ENCODE data around the gene ATP6V1B1.

DNA sequence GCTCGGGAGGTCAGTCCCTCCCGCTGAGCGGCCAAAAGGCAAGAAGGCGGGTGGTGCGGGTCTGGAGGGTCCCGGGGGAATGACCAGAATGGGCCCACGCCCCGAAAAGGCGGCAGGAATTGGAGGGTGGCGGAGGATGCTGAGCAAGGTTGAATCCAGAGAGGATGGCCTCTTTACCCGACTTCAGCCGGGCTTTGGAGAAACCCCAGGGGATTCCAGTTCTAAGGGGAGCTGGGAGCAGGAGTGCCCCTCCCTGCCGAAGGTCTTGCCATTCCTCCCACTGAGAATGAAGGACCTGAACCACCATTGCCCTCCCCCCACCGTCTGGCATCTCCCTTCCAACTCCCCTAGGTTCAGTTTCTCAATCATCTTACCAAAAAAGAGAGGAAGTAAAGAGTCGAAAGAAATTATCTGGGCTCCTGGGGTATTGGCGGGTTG is 38.9 kb upstream of the ATP6V1B1 start:
- TF ChIP-seq BACH2 (CRISPR knock-in tag; IDR thresholded peaks at IDR 0.05; ENCODE audit: borderline replicate concordance): no peak
- TF ChIP-seq, protein P1, sequence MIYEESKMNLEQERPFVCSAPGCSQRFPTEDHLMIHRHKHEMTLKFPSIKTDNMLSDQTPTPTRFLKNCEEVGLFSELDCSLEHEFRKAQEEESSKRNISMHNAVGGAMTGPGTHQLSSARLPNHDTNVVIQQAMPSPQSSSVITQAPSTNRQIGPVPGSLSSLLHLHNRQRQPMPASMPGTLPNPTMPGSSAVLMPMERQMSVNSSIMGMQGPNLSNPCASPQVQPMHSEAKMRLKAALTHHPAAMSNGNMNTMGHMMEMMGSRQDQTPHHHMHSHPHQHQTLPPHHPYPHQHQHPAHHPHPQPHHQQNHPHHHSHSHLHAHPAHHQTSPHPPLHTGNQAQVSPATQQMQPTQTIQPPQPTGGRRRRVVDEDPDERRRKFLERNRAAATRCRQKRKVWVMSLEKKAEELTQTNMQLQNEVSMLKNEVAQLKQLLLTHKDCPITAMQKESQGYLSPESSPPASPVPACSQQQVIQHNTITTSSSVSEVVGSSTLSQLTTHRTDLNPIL (CRISPR knock-in tag; IDR thresholded peaks at IDR 0.05; ENCODE audit: low read depth): no peak
- no peak for TF ChIP-seq ZFP3 (CRISPR knock-in tag; IDR thresholded peaks at IDR 0.05)
